HUES64 (cell line): ENCODE data around the gene NACC2.

Source experiments
- H3K27ac ChIP-seq: 2 replicates; pipeline ENCODE4 v1.7.0; 2013; ENCODE audit warnings: low read depth, low read length, inconsistent platforms
- H3K27me3 ChIP-seq: 2 replicates; pipeline ENCODE4 v1.6.1; 2013; ENCODE audit warnings: mild to moderate bottlenecking, low read length; ENCODE audit not compliant: insufficient read depth
- H3K36me3 ChIP-seq: 2 replicates; pipeline ENCODE4 v1.6.1; 2013; ENCODE audit warnings: mild to moderate bottlenecking, low read length; ENCODE audit not compliant: insufficient read depth
- H3K4me1 ChIP-seq: 2 replicates; pipeline ENCODE4 v1.6.1; 2013; ENCODE audit warnings: mild to moderate bottlenecking, low read length, moderate library complexity; ENCODE audit not compliant: insufficient read depth
- H3K4me3 ChIP-seq: 2 replicates; pipeline ENCODE4 v1.5.1; 2013; ENCODE audit warnings: mild to moderate bottlenecking, low read length, moderate library complexity
- H3K9ac ChIP-seq: 2 replicates; pipeline ENCODE4 v1.6.1; 2013; ENCODE audit warnings: mild to moderate bottlenecking, low read depth, low read length
- H3K9me3 ChIP-seq: 2 replicates; pipeline ENCODE4 v1.6.1; 2013; ENCODE audit warnings: low read depth, low read length; ENCODE audit not compliant: insufficient read depth
- WGBS: fragments of 150-250, 120-280 bp; methylation state at CpG from one replicate; pipeline ENCODE4 v1.1.7; 2013; ENCODE audit warnings: missing lambda C conversion rate; 5-methylcytosine and 5-hydroxymethylcytosine counted together

The NACC2 gene

DNA sequence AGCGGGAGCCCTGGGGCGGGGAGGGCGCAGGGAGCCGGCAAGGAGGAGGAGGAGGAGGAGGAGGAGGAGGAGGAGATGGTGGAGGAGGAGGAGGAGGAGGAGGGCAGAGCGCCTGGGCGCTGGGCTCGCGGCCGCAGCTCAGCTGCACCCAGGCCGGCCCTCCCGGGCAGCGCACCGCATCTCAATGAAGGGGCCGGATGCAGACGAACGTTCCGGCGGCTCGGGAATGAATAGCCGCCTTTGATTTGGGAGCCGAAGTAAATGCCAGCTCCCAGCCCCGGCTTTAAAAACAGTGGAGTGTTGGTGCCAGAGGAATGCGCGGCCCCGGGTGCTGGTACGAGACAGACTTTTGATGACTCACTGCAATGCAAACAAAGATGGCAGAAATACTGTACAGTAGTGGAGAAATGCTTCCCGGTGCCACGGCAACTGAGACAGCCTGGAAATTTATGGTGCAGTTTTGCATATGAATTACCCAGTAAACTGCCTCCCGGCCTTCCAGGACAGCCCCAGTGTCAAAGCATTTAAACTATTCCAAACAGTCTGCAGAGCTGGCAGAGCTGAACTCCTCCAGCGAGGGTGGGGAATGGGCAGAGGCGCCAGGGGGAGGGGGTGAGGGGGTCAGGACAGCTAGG, 43.1 kb downstream of the NACC2 start:
- peak overlapping the region; percentile 44; the same call in 1 of the 2 replicates for H3K27ac ChIP-seq
- H3K36me3 ChIP-seq = 0 out of 2 replicates have a peak, but pooled peaks cover 4% of the 10 kb centered on the region
- H3K9me3 ChIP-seq = no peaks in the 10 kb centered on the region
- H3K9ac ChIP-seq = peak overlapping the region; percentile 58
- H3K27me3 ChIP-seq = peaks cover 10% of the 10 kb centered on the region; the same call in 1 of the 2 replicates
- H3K4me3 ChIP-seq = peak overlapping the region; percentile 56
- WGBS = 2% methylated on average over 31 of the region's 31 CpGs
- H3K4me1 ChIP-seq = peaks cover 8% of the 10 kb centered on the region

GRCh38 chr9:136051453-136051836, 43.6 kb downstream of the NACC2 start:
- Histone ChIP-seq H3K9ac (peak overlapping the region; percentile 58), H3K27ac (peak overlapping the region; percentile 44; the same call in 1 of the 2 replicates)

GRCh38 chr9:136050701-136051452, 44.2 kb downstream of the NACC2 start:
- Histone ChIP-seq H3K27me3 (peaks cover 10% of the 10 kb centered on the region; the same call in 1 of the 2 replicates), H3K36me3 (0 out of 2 replicates have a peak, but pooled peaks cover 9% of the 10 kb centered on the region), H3K4me3 (peak overlapping the region; percentile 56), H3K9ac (peak overlapping the region; percentile 58), H3K4me1 (peaks cover 8% of the 10 kb centered on the region), H3K9me3 (no peaks in the 10 kb centered on the region), H3K27ac (peak overlapping the region; percentile 44; the same call in 1 of the 2 replicates)
- 2% methylated on average over 55 of the region's 55 CpGs for WGBS

More at GRCh38 chr9:136051453-136051836, 43.6 kb downstream of the NACC2 start:
- WGBS = under 1% methylated on average over 47 of the region's 47 CpGs
- Histone ChIP-seq H3K36me3 (0 out of 2 replicates have a peak, but pooled peaks cover 6% of the 10 kb centered on the region), H3K4me3 (peak overlapping the region; percentile 56), H3K4me1 (peaks cover 8% of the 10 kb centered on the region), H3K9me3 (no peaks in the 10 kb centered on the region), H3K27me3 (peaks cover 10% of the 10 kb centered on the region; the same call in 1 of the 2 replicates)

DNA sequence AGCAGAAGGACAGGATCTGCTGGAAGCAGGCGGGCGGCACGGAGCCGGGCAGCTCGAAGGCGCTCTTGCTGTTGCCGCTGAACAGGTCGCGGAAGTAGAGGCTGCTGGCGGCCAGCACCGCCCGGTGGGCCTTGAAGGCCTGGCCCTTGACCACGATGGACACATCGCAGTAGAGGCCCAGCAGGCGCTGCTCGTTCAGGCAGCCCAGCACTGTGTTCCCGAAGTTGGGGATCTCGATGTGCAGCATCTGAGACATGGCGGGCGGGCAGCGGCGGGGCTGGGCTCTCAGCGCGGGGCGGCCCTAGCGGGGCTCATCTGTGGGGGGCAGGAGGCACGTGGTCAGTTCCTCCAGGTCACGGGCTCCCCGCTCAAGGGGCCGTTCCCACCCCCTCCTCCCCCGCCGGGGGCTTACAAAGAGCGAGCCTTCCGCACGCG, 44.8 kb downstream of the NACC2 start:
- Histone ChIP-seq H3K4me1 (peaks cover 6% of the 10 kb centered on the region), H3K4me3 (peak overlapping the region; percentile 56), H3K27me3 (peaks cover 10% of the 10 kb centered on the region; the same call in 1 of the 2 replicates), H3K36me3 (peaks cover 9% of the 10 kb centered on the region; the same call in 1 of the 2 replicates), H3K9me3 (no peaks in the 10 kb centered on the region), H3K9ac (no peak overlapping the region), H3K27ac (no peak overlapping the region)
- WGBS = 49% methylated on average over 34 of the region's 36 CpGs

DNA sequence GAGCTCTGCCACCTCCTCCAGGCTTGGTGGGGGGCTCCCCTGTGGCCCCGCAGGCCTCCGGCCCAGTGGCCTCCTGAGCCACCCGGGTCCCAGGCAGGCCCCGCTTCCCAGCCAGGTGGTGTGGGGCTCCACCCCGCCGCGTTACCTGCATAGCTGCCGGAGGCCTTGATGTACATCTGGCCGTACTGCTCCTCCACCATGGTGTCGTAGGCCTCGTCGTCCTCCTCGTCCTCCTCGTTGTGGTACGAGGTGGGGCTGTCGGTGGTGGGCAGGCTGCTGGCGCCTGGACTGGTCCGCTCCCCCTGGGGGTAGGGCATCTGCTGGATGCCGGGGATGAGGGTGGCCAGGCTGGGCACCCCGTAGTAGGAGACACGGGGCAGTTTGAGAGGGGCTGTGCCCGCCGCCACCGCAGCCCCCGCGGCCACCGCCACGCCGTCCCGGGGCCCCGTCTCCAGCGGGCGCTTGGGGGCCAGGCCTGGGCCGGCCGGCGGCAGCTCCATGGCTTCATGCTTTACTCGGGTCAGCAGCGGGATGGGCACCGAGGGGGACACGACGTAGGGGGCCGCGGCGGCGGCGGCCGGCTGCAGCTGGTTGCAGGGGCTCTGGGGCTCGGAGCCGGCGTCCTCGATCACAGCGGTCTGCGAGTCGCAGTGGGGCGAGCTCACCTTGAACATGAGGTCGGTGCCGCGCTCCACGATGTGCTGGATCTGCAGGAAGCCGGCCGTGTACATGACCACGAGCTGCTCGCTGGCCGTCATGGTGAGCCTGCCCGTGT, 45.4 kb downstream of the NACC2 start:
- H3K27ac ChIP-seq = no peak overlapping the region
- peaks cover 9% of the 10 kb centered on the region; the same call in 1 of the 2 replicates for H3K36me3 ChIP-seq
- H3K4me1 ChIP-seq = peaks cover 4% of the 10 kb centered on the region
- H3K9ac ChIP-seq = no peak overlapping the region
- peaks cover 10% of the 10 kb centered on the region; the same call in 1 of the 2 replicates for H3K27me3 ChIP-seq
- WGBS = 94% methylated on average over 65 of the region's 65 CpGs
- no peaks in the 10 kb centered on the region for H3K9me3 ChIP-seq
- peak overlapping the region; percentile 56 for H3K4me3 ChIP-seq

GRCh38 chr9:136048560-136049411, 46.3 kb downstream of the NACC2 start:
- peaks cover 10% of the 10 kb centered on the region; the same call in 1 of the 2 replicates for H3K27me3 ChIP-seq
- peaks cover 4% of the 10 kb centered on the region for H3K4me1 ChIP-seq
- H3K4me3 ChIP-seq = no peak overlapping the region
- H3K9ac ChIP-seq = no peak overlapping the region
- no peak overlapping the region for H3K27ac ChIP-seq
- no peaks in the 10 kb centered on the region for H3K9me3 ChIP-seq
- H3K36me3 ChIP-seq = peaks cover 9% of the 10 kb centered on the region; the same call in 1 of the 2 replicates
- 87% methylated on average over 30 of the region's 30 CpGs for WGBS

- Histone ChIP-seq H3K27ac (no peak overlapping the region), H3K4me3 (no peak overlapping the region), H3K36me3 (peaks cover 9% of the 10 kb centered on the region; the same call in 1 of the 2 replicates), H3K4me1 (peaks cover 4% of the 10 kb centered on the region), H3K9ac (no peak overlapping the region; the same call in 1 of the 2 replicates), H3K27me3 (peaks cover 10% of the 10 kb centered on the region; the same call in 1 of the 2 replicates), H3K9me3 (no peaks in the 10 kb centered on the region)
- 80% methylated on average over 21 of the region's 21 CpGs for WGBS
Observed at GRCh38 chr9:136047775-136048559, 47.1 kb downstream of the NACC2 start.

DNA sequence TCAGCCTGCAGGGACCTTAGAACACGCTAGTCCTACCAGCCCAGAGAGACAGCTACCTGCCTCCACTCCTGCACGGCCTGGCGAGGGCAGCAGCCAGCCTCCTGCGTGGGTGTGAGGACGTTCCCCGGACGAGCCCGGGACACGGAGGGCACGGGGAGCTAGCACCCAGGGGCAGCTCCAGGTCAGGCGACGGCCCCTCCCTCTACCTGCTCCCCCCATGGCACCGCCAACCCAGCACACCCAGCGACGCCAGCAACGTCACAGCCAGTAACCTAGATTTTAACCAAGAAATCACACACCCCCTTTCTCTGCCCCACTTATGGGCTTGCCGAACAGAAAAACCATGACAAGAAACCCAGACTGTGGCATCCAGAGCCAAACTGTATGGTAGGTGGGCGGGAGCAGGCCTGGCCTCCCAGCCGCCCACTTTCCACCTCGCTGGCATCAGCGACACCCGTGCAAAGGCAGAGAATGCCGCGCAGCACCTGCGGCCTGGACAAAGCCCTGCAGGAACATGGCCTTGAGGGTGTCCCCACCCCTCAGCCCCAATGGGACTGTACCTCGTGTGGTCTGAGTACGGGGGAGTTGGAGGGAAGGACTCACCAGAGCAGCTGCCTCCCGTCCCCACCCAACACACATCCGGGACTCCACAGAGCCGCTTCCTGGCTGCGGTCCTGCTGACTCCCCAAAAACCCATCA, 47.9 kb downstream of the NACC2 start:
- peaks cover 9% of the 10 kb centered on the region; the same call in 1 of the 2 replicates for H3K36me3 ChIP-seq
- no peaks in the 10 kb centered on the region for H3K4me1 ChIP-seq
- H3K4me3 ChIP-seq = no peak overlapping the region
- H3K9ac ChIP-seq = no peak overlapping the region; the same call in 1 of the 2 replicates
- no peak overlapping the region for H3K27ac ChIP-seq
- WGBS = 95% methylated on average over 31 of the region's 31 CpGs
- H3K9me3 ChIP-seq = no peaks in the 10 kb centered on the region
- H3K27me3 ChIP-seq = peaks cover 10% of the 10 kb centered on the region; the same call in 1 of the 2 replicates

DNA sequence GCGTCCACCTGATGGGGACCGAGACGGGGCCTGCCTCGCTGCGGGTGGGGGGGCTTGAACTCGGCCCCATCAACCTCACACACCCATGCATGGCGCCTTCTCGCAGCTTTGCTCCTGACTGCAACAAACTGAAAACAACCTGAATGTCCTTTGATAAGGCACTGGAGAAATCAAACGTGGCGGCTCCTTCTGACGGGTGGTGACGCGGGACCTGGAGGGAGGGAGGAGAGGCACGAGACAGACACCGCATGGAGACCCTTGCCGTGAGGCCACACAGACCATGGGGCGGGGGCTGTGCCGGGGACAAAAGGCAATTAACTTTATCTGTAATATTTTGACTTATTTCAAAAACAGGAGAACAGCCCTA, 48.6 kb downstream of the NACC2 start:
- 85% methylated on average over 18 of the region's 18 CpGs for WGBS
- H3K9me3 ChIP-seq = no peaks in the 10 kb centered on the region
- H3K4me3 ChIP-seq = no peak overlapping the region
- H3K27me3 ChIP-seq = peaks cover 10% of the 10 kb centered on the region; the same call in 1 of the 2 replicates
- H3K36me3 ChIP-seq = peaks cover 9% of the 10 kb centered on the region; the same call in 1 of the 2 replicates
- no peak overlapping the region for H3K9ac ChIP-seq
- H3K4me1 ChIP-seq = no peaks in the 10 kb centered on the region
- H3K27ac ChIP-seq = no peak overlapping the region
